ENCODE measurements around the gene TATDN3.

DNA sequence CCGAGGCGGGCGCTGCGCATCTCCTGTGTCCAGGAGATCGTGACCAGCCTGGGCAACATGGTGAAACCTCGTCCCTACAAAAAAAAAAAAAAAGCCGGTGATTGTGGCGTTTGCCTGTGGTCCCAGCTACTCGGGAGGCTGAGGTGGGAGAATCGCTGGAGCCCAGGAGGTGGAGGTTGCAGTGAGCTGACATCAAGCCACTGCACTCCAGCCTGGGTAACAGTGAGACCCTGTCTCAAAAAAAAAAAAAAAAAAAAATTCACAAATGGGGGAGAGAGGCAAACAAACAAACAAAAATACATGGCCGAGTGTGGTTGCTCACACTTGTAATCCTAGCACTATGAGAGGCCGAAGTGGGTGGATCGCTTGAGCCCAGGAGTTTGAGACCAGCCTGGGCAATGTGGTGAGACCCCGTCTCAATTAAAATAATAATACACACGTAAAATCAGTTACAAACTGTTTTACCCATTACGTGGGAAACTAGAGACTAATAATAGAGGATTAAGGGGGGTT is 758 bp downstream of the TATDN3 start:
- TF ChIP-seq, protein P1, sequence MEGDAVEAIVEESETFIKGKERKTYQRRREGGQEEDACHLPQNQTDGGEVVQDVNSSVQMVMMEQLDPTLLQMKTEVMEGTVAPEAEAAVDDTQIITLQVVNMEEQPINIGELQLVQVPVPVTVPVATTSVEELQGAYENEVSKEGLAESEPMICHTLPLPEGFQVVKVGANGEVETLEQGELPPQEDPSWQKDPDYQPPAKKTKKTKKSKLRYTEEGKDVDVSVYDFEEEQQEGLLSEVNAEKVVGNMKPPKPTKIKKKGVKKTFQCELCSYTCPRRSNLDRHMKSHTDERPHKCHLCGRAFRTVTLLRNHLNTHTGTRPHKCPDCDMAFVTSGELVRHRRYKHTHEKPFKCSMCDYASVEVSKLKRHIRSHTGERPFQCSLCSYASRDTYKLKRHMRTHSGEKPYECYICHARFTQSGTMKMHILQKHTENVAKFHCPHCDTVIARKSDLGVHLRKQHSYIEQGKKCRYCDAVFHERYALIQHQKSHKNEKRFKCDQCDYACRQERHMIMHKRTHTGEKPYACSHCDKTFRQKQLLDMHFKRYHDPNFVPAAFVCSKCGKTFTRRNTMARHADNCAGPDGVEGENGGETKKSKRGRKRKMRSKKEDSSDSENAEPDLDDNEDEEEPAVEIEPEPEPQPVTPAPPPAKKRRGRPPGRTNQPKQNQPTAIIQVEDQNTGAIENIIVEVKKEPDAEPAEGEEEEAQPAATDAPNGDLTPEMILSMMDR (IDR thresholded peaks at IDR 0.05; ENCODE audit: borderline replicate concordance, extremely low read depth, low read length, poor library complexity, severe bottlenecking), result no peak
- TF ChIP-seq EZH2 (IDR thresholded peaks at IDR 0.05; ENCODE audit: borderline replicate concordance, low read depth, low read length, severe bottlenecking), result no peak

Data from DND-41 (cell line).